RPMI8226 (cell line): ENCODE measurements around the gene CALCR.
"Not testable (repeated sequence)": the region's sequence is repeated elsewhere in the genome, so short reads cannot be mapped to it uniquely, and the experiment has no call there.

Experiments
- DNase-seq: peaks from one replicate; pipeline ENCODE4 v3.0.0-alpha.2; 2015

Gene CALCR

GRCh38 chr7:93559639-93560491 lies 14.7 kb downstream of the CALCR start:
- no peak for DNase-seq

DNA sequence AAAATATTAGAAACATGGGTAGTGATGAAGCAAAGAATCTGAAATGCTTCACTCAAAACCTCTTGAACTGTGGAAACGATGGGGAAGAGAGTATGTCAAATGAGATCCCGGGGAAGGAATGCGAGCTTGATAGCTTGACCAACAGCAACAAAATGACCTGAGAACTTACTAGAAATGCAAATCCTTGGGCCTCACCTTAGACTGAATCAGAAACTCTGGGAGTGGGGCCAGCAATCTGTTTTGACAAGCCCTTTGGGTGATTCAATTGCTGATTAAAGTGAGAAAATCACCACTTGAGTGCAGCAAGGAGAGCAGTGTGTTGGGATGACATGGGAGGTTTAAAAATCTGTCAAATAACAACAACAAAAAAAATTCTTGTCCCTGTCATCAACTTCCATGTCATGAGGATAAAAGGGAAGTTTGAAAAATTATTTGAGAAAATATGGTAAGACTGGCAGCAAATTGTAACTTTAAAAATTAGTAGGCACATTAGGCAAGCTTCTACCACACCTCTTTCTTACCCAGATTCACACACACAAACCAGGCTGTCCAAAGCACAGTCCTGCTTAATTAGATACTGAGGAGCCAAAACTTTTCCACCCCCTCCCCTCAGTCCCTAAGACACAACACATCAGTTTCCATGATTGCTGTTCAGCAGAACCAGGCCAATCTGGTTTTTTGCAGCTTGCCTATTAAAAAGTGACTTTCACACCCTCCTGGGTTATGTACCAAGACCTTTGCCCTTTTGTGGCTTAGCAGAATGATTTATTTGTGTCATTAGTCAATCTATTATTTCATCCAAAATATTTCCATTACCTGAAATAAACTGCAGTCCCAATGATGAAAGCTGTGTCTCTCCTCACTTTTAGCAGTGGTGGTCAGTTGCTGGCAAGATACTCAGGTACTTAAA lies 15.6 kb downstream of the CALCR start:
- DNase-seq = no peak

- no peak for DNase-seq
Observed at GRCh38 chr7:93551931-93552330, 22.6 kb downstream of the CALCR start.

- peak; percentile 67 for DNase-seq
Observed at GRCh38 chr7:93551063-93551895, 23.2 kb downstream of the CALCR start.

- DNase-seq = no peak
Observed at GRCh38 chr7:93547716-93548115, 26.8 kb downstream of the CALCR start.

DNA sequence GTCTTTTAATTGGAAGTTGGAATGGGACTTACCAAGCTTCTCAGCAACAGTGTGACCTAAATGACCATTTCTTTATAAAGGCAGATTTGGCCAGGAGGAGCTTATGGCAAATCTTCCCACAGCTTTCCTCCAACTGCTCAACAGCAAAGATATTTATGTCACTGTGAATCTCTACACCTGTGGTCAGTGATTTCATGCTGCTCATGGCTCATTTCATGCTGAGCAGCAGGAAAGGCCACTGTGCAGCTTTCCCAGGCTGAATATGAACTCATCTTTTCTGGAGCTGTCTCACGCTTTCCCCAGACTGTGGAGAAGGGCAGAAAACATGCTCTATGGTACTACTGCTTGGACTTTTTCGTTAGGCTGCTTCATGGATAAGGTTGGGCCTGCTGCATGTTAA lies 29.8 kb downstream of the CALCR start:
- no peak for DNase-seq

GRCh38 chr7:93538061-93538460 lies 36.5 kb downstream of the CALCR start:
- no peak for DNase-seq

DNA sequence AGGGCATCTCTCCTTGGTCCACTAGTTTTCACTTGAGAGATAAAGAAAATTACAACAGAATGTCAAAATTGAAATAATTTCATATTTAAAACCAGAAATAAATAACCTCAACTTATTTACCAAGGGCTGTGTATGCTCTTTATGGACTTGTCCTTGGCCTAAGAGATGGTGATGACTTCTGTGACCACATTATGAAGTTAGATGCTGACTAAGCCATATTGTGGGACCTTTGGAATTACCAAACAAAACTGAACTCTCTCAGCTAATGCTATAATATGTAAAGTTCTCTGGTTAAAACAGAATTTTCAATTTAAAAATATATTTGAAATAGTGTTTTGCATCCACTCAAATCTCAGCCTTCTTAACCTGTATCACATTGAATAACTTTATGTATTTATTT lies 38.9 kb downstream of the CALCR start:
- DNase-seq = no peak

DNA sequence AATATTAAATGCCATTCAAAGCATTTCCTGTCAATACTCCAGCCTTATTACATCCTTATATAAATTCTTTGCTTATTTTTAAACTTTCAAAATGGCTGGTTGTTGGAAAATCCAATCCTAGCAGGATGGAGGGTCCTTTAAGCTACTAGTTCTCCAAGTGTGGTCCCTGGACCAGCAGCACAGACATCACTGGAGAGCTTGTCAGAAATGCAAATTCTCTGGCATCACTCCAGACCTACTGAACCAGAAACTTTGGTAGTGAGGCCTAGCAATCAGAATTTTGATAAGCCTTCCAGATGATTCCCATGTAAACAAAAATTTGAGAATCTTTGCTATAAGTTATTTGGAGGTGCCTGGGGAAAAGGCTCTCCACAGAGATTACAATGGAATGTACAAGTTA lies 43.8 kb downstream of the CALCR start:
- no peak for DNase-seq

GRCh38 chr7:93516834-93517233 lies 57.7 kb downstream of the CALCR start:
- no peak for DNase-seq

DNA sequence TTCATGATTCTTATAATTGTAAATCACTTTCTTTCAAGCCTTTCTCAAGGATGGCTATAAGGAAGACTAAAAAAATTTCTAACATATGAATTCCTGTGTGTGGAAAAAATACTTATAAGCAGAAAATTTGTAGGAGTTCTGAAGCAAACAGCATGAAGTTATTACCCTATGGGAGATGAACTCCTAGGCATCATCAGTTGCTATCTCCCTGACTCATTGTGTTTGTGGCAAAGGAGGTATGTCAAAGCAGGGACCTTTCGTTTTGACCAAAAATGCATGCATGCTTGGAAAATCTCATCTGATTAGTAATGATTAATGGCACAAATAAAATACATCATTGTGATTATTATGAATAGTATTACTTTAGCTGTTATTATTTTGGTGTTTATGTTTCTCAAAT lies 59.4 kb downstream of the CALCR start:
- DNase-seq = no peak

- DNase-seq = no peak
Observed at GRCh38 chr7:93509303-93509702, 65.2 kb downstream of the CALCR start.

DNA sequence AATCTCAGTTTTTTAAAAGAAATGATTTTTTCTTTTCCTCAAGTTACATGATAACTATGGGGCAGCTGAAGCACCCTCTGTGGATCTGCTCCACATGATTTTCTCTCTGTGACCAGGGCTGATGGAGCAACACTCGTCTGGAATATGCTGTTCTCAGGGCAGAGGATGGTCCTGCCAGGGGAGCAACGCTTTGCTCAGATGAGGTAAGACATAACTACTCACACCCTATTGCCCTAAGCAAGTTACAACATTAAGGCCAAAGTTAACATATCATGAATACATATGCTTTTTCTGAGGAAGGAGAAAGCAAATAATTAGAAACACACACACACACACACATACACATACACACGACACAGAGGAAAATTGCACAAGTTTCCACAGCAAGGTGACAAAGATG lies 71.4 kb downstream of the CALCR start:
- no peak for DNase-seq

DNA sequence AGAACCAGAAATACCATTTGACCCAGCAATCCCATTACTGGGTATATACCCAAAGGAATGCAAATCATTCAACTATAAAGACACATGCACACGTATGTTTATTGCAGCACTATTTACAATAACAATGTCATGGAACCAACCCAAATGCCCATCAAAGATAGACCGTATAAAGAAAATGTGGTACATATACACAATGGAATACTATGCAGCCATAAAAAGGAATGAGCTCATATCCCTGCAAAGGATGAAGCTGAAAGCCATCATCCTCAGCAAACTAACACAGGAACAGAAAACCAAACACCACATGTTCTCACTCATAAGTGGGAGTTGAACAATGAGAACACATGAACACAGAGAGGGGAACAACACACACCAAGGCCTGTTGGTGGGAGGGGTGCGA lies 82.7 kb downstream of the CALCR start:
- DNase-seq = not testable (repeated sequence)

- no peak for DNase-seq
Observed at GRCh38 chr7:93476491-93477344, 97.8 kb downstream of the CALCR start.

DNA sequence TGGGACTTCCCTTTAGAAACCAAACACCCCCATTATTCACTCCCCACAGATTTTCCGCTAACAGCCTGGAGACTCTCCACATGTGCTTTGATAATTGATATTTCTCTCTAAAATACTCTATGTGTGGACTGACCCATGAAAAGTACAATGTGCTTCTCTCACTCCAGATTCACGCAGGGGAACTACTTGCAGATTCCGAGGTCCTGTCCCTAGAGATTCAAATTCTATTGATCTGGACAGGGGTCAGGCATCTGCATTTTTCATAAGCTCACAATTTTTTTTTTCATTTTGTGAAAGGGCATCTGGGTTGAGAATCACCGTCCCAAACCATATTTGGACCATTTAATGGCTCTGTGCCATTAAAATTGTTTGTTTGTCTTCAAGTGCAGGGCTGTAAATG lies 98.7 kb downstream of the CALCR start:
- DNase-seq = no peak

GRCh38 chr7:93471456-93471855 lies 103.1 kb downstream of the CALCR start:
- DNase-seq = no peak

DNA sequence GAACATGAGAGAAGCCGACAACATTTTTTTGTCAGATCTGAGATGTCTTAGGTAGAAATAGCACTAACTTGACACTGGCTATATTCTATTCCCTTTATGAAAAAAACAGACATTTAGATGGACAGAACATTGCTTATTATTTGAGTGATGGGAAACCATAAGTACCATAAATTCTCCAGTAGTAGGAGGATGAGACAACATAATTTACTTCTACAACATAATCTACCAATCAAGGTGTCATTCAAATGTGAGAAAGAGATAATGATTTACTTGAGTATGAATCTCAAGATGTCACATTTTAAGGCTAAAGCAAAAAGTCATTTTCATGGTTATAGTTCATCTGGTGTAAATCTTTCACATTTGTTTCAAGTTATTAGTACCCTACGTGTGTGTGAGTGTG lies 110.8 kb downstream of the CALCR start:
- DNase-seq = no peak

- peak; percentile 9 for DNase-seq
Observed at GRCh38 chr7:93461350-93461749, 113.2 kb downstream of the CALCR start.

- DNase-seq = no peak
Observed at GRCh38 chr7:93453262-93453661, 121.3 kb downstream of the CALCR start.

- no peak for DNase-seq
Observed at GRCh38 chr7:93448176-93448575, 126.3 kb downstream of the CALCR start.

DNA sequence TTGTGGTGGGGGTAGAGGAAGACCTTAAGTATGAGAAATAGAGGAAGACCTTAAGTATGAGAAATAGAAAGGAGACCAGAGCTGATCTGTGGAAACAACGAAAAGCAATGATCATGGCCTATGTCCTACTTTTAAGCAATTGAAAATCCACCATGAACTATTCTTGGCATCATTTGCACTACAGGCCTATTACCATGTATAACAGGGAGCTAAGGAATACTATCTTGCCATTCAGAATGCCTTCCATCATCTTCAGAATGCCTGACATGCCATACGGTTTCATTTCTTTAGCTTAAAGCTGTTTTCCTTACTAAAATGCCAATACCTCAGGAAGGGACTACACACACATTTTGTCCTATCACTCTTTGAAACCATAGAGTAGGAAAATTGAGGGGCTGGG lies 127.0 kb downstream of the CALCR start:
- DNase-seq = no peak
